Stimulated activated CD4-positive, alpha-beta T cell treated with anti-CD3 and anti-CD28 coated beads, Interleukin-12 subunit alpha, Interleukin-12 subunit beta, amount 100 ng/mL, for 24 hours (primary cell): ENCODE measurements around the gene TNFRSF18.

Experiments
- DNase-seq, 2 experiments: peaks; one replicate each; pipeline ENCODE4 v3.0.0-alpha.2; 2020; ENCODE audit warnings: low read depth in 2 of 2

The TNFRSF18 gene

GRCh38 chr1:1240822-1241587, 34.6 kb upstream of the TNFRSF18 start:
- no peak for DNase-seq

DNA sequence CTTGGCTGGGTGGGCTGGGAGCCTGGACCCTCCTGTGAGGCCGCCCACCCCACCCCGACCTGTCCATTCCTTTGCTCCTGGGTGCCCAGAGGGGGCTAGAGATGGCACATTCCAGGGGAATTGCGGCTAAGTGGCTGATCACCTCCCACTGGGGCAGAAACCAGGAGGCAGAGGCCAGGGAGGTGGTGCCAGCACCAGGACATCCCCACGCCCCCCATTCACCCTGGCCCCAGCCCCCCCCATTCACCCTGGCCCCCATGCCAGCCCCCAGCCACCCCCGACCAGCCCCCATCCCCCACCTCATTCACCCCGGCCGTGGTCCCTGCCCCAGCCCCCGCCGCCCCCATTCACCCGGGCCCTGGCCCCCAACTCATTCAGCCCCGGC, 33.9 kb upstream of the TNFRSF18 start:
- no peak for DNase-seq

GRCh38 chr1:1239614-1240347, 33.4 kb upstream of the TNFRSF18 start:
- DNase-seq: no peak

DNA sequence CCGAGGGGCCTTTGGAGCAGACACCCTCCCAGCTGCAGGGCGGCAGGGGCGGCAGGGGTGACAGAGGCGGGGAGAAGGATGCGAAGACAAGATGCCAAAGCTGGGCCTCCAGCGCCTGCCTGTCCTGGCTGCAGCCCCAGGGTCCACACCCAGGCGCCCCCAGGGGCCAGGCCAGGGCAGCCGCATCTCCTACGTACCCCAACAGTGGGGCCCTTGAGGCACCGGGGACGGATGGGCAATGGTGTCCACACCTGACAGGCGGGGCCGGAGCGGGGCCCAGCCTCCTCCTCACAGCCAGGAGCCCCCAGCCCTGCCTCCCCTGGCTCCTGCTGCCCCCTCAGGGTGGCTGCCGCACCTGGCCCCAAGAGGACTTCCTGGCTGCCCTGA, 32.8 kb upstream of the TNFRSF18 start:
- DNase-seq: no peak

- no peak for DNase-seq
Observed at GRCh38 chr1:1238702-1239178, 32.3 kb upstream of the TNFRSF18 start.

GRCh38 chr1:1237874-1238701, 31.7 kb upstream of the TNFRSF18 start:
- DNase-seq: no peak

DNA sequence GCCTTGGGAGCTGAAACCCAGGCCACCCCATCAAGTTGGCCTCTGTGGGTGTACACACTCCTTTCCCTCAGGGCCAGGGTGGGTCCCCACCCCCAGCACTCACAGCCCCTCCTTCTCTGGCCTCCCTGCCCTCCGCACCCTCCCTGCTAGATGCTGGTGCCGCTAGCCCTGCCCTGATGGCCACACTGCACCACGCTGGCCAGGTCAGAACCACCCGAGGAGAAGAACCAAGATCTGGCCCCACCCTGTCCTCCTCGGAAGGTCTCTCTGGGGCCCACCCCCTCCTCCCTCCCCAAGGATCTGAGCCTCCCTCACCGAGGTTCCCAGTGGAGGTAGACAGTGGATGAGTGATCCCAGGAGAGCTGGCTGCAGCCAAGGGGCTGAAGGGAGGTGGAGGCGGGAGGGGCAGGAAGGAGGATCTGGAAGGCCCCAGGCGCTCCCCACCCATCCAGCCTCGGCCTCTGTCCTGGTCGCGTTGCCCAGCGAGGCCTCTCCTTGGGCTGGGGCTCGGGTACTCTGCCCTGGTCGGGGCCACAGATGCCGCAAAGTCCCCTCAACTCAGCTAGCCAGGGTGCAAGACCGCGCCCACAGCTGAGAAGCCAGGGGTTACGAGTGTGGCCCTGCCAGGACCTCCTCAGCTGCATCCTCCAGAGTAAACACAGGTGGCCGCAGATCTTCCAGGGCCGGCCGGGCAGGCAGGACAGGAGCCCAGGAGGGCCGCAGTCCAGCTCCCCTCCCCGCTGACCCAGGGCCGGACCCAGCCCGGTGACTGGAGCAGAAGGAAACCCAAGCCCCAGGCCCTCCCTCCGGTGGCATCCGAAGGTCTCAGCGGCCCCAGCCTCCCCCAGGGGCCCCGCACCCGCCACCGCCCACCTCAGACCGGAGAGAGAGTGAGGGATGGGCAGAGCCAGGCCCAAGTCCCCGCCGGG, 30.8 kb upstream of the TNFRSF18 start:
- DNase-seq: no peak

DNA sequence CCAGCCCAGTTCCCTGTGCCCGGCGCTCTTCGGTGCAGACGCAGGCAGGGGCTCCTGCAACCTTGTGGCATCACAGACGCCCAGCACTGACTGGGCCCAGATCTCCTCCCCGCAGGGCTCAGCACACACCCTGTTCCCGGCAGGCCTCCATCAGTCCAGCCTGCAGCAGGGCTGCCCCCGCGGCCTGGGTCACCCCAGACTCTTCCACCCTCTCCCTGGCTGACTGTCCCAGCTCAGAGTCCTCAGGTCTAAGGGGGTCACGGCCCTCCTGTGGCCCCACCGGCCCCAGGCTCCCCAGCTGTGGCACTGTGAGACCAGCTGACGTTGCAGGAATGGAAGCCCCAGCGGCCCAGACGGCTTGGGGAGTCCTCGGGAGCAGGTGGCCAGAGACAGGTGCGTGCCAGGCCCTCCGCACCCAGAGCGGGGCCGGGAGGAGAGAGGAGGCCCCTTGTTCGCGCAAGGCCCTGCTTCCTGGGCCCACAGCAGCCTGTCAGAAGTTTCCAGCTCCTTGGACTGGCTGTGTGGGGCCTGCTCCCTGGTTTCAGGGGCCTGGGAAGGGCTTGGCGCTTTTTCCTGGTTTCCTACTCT, 29.9 kb upstream of the TNFRSF18 start:
- DNase-seq: no peak

GRCh38 chr1:1235016-1235744, 28.8 kb upstream of the TNFRSF18 start:
- DNase-seq: no peak

- no peak for DNase-seq
Observed at GRCh38 chr1:1234180-1234808, 27.9 kb upstream of the TNFRSF18 start.

- DNase-seq: no peak
Observed at GRCh38 chr1:1233567-1233892, 27.1 kb upstream of the TNFRSF18 start.

- no peak for DNase-seq
Observed at GRCh38 chr1:1232796-1233566, 26.6 kb upstream of the TNFRSF18 start.

GRCh38 chr1:1232208-1232795, 25.9 kb upstream of the TNFRSF18 start, which contains the start of gene B3GALT6:
B3GALT6 (plus strand) TSS chr1:1232237; CDS start chr1:1232279, 42 bp downstream.
- no peak for DNase-seq

DNA sequence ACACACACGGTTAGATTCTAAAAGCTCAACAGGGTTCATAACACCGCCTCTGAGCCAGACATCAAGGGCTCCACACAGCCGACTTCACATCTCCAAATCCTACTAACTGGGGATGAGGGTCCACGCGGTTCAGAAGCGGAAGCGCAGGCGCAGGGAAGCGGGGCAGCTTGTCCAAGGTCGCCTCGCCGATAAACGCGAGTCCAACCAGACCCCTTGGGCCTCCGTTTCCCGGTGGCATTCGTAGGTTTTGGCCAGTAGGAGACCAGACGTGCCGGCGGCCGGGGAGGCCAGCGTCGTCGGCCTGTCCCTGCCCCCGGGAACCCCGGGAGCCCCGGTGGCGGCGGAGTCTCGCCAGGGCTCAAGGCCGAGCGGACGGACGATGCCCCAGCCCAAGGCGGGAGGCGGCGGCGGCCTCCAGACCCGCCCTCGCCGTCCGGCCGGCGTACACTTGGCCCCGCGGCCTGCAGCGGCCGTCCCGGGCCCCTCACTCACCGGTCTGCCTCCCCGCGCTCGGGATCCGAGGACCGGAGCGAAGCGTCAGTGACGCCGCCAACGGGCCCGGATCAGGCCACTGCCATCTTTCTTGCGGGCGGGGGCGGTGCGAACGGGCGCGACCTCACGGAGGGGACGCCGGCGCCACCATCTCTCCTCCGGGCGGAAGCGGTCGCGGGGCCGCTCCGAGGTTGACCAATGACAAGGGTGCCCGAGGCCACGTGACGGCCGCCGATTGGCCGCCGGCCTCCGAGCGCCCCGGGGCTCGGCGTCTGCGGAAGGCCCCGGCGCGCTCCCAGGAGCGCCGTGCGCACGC, 25.2 kb upstream of the TNFRSF18 start, which contains the start of gene SDF4:
Gene SDF4, minus strand, starts transcription at position 602 of the 808 bp plus-strand sequence. CDS start 3,229 bp downstream, outside the sequence.
- peak; percentile 93 for DNase-seq

- DNase-seq: no peak
Observed at GRCh38 chr1:1230656-1231399, 24.4 kb upstream of the TNFRSF18 start.

GRCh38 chr1:1229770-1230169, 23.4 kb upstream of the TNFRSF18 start:
- no peak for DNase-seq
